GM10266 (cell line): ENCODE results near the gene TCF12.

Experiments
- DNase-seq: peaks from one replicate; pipeline ENCODE4 v3.0.0; 2012; ENCODE audit errors: extremely low spot score
- CTCF ChIP-seq: IDR thresholded peaks from 2 replicates; pipeline ENCODE4 v1.5.1; 2012; ENCODE audit warnings: mild to moderate bottlenecking, low read depth; ENCODE audit not compliant: control insufficient read depth, insufficient read depth; ENCODE audit errors: missing control alignments

TCF12 gene

GRCh38 chr15:57234156-57234555, 315.7 kb downstream of the TCF12 start:
- no peak for DNase-seq
- TF ChIP-seq CTCF: no peak

- no peak for TF ChIP-seq CTCF
- DNase-seq: no peak
These were observed 316.7 kb downstream of the TCF12 start for GRCh38 chr15:57235186-57235585.

- no peak for TF ChIP-seq CTCF
- no peak for DNase-seq
These were observed 317.4 kb downstream of the TCF12 start for GRCh38 chr15:57235873-57236272.

GRCh38 chr15:57236561-57237300, 318.3 kb downstream of the TCF12 start:
- TF ChIP-seq CTCF: no peak
- DNase-seq: no peak

GRCh38 chr15:57237301-57237642, 318.8 kb downstream of the TCF12 start:
- DNase-seq: no peak
- no peak for TF ChIP-seq CTCF

- TF ChIP-seq CTCF: no peak
- DNase-seq: no peak
These were observed 319.2 kb downstream of the TCF12 start for GRCh38 chr15:57237676-57238075.

- DNase-seq: no peak
- no peak for TF ChIP-seq CTCF
These were observed 326.7 kb downstream of the TCF12 start for GRCh38 chr15:57245130-57245529.
